Right renal pelvis (tissue), 4 donors: Measurements from ENCODE around the gene CA5A. TPM values are rescaled to one million over a fixed set of nuclear protein-coding genes. Genes with fewer than 3 reads are reported as not detected.
"Not testable (repeated sequence)": the region's sequence is repeated elsewhere in the genome, so short reads cannot be mapped to it uniquely, and the experiment has no call there.

Source experiments
- DNase-seq, 4 donors: peaks; one replicate each; pipeline ENCODE4 v3.0.0-alpha.2; 2013; ENCODE audit warnings: low read depth in 4 of 4, low spot score in 3 of 4, missing footprints in 1 of 4
- polyA plus RNA-seq, 4 donors: library from polyadenylated mRNA; unstranded; fragments of 120-200 nt; gene quantifications; one replicate each; pipeline ENCODE4 v1.2.1, GENCODE V29; 2013; ENCODE audit not compliant: insufficient read length in 4 of 4

CA5A gene
- polyA plus RNA-seq = under 1 TPM; 0.10 to 0.42 (median 0.20) TPM

GRCh38 chr16:87936375-87937230, at the start of gene CA5A:
TSS of gene CA5A (minus strand) at chr16:87936529. CDS start at chr16:87936450, 79 bp downstream.
- DNase-seq = no peak

- not testable (repeated sequence) for DNase-seq
These were observed 49.2 kb upstream of the CA5A start for GRCh38 chr16:87985493-87985892.

- DNase-seq = no peak
These were observed 48.4 kb upstream of the CA5A start for GRCh38 chr16:87984632-87985267.

- DNase-seq = not testable (repeated sequence)
These were observed 47.9 kb upstream of the CA5A start for GRCh38 chr16:87984180-87984579.

GRCh38 chr16:87983737-87984097, 47.4 kb upstream of the CA5A start:
- DNase-seq = not testable (repeated sequence)

GRCh38 chr16:87983072-87983736, 46.9 kb upstream of the CA5A start:
- DNase-seq = not testable (repeated sequence)

- DNase-seq = no peak
These were observed 46.3 kb upstream of the CA5A start for GRCh38 chr16:87982581-87983041.

- DNase-seq = not testable (repeated sequence)
These were observed 45.0 kb upstream of the CA5A start for GRCh38 chr16:87981376-87981775.

GRCh38 chr16:87979911-87980630, 43.7 kb upstream of the CA5A start:
- DNase-seq = not testable (repeated sequence)

- DNase-seq = no peak
These were observed 43.0 kb upstream of the CA5A start for GRCh38 chr16:87979352-87979751.

GRCh38 chr16:87978127-87978526, 41.8 kb upstream of the CA5A start:
- no peak for DNase-seq

- no peak for DNase-seq
These were observed 40.3 kb upstream of the CA5A start for GRCh38 chr16:87976665-87977064.

- DNase-seq = no peak
These were observed 37.8 kb upstream of the CA5A start for GRCh38 chr16:87974178-87974577.

GRCh38 chr16:87973717-87974116, 37.4 kb upstream of the CA5A start:
- no peak for DNase-seq

- DNase-seq = no peak
These were observed 35.6 kb upstream of the CA5A start for GRCh38 chr16:87971933-87972332.

GRCh38 chr16:87970186-87970585, 33.9 kb upstream of the CA5A start:
- no peak for DNase-seq

GRCh38 chr16:87968541-87968940, 32.2 kb upstream of the CA5A start:
- no peak for DNase-seq

GRCh38 chr16:87966685-87967185, 30.4 kb upstream of the CA5A start:
- DNase-seq = no peak

GRCh38 chr16:87966064-87966645, 29.8 kb upstream of the CA5A start:
- DNase-seq = no peak

- DNase-seq = no peak
These were observed 29.1 kb upstream of the CA5A start for GRCh38 chr16:87965417-87965816.
